Neural progenitor cell (in vitro differentiated cells): ENCODE measurements around the gene H19.

Experiments used
- EZH2 ChIP-seq: fragments of 200-600 bp; sonication (generic); IDR thresholded peaks from 2 replicates; pipeline ENCODE4 v1.6.1; 2017; ENCODE audit warnings: antibody characterized with exemption, mild to moderate bottlenecking, moderate library complexity
- TF ChIP-seq, protein P1 (sequence below): fragments of 200-600 bp; sonication (generic); IDR thresholded peaks from 2 replicates; pipeline ENCODE4 v1.5.1; 2017; ENCODE audit warnings: antibody characterized with exemption, mild to moderate bottlenecking

GRCh38 chr11:1969776-1970175 lies 27.9 kb downstream of the H19 start:
- TF ChIP-seq, protein P1, sequence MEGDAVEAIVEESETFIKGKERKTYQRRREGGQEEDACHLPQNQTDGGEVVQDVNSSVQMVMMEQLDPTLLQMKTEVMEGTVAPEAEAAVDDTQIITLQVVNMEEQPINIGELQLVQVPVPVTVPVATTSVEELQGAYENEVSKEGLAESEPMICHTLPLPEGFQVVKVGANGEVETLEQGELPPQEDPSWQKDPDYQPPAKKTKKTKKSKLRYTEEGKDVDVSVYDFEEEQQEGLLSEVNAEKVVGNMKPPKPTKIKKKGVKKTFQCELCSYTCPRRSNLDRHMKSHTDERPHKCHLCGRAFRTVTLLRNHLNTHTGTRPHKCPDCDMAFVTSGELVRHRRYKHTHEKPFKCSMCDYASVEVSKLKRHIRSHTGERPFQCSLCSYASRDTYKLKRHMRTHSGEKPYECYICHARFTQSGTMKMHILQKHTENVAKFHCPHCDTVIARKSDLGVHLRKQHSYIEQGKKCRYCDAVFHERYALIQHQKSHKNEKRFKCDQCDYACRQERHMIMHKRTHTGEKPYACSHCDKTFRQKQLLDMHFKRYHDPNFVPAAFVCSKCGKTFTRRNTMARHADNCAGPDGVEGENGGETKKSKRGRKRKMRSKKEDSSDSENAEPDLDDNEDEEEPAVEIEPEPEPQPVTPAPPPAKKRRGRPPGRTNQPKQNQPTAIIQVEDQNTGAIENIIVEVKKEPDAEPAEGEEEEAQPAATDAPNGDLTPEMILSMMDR, result no peak
- no peak for TF ChIP-seq EZH2
